VCaP (cell line): ENCODE results near the gene CDC27.

Experiments
- H3K27ac ChIP-seq: fragments of 450-650 bp; 2 replicates; pipeline ENCODE4 v1.5.1; 2017
- CTCF ChIP-seq: fragments of 450-650 bp; conservative IDR thresholded peaks from 2 replicates; pipeline ENCODE4 v1.5.1; 2017; ENCODE audit warnings: mild to moderate bottlenecking, moderate library complexity

Gene CDC27

GRCh38 chr17:47207143-47208067, 18.3 kb upstream of the CDC27 start:
- H3K27ac ChIP-seq, result no peak overlapping the region
- no peak for TF ChIP-seq CTCF

- no peak for TF ChIP-seq CTCF
- H3K27ac ChIP-seq, result no peak overlapping the region
Observed at GRCh38 chr17:47205419-47205963, 16.4 kb upstream of the CDC27 start.

GRCh38 chr17:47204722-47205418, 15.8 kb upstream of the CDC27 start:
- H3K27ac ChIP-seq, result no peak overlapping the region
- no peak for TF ChIP-seq CTCF

GRCh38 chr17:47203984-47204721, 15.1 kb upstream of the CDC27 start:
- no peak for TF ChIP-seq CTCF
- H3K27ac ChIP-seq, result no peak overlapping the region

GRCh38 chr17:47201166-47201565, 12.1 kb upstream of the CDC27 start:
- no peak for TF ChIP-seq CTCF
- no peak overlapping the region for H3K27ac ChIP-seq

GRCh38 chr17:47200325-47200664, 11.2 kb upstream of the CDC27 start:
- H3K27ac ChIP-seq, result no peak overlapping the region
- no peak for TF ChIP-seq CTCF
